NCI-H2196 (cell line): Measurements from ENCODE around the gene TTLL9.

Experiments used
- DNase-seq: peaks from one replicate; lab custom pipeline; 2025; ENCODE audit not compliant: unreplicated experiment; lab: John Stamatoyannopoulos, UW

TTLL9 gene

GRCh38 chr20:31877684-31878083 is 7.2 kb downstream of the TTLL9 start:
- no peak for DNase-seq

- peak; percentile 96 for DNase-seq
Measured at GRCh38 chr20:31879143-31879987, 8.9 kb downstream of the TTLL9 start.

- DNase-seq = no peak
Measured at GRCh38 chr20:31881945-31882344, 11.5 kb downstream of the TTLL9 start.

- DNase-seq = no peak
Measured at GRCh38 chr20:31883829-31884228, 13.4 kb downstream of the TTLL9 start.

GRCh38 chr20:31890646-31891045 is 20.2 kb downstream of the TTLL9 start:
- DNase-seq = no peak

GRCh38 chr20:31894980-31895675 is 24.7 kb downstream of the TTLL9 start:
- peak; percentile 31 for DNase-seq

- DNase-seq = no peak
Measured at GRCh38 chr20:31896049-31896448, 25.6 kb downstream of the TTLL9 start.

- no peak for DNase-seq
Measured at GRCh38 chr20:31897541-31897940, 27.1 kb downstream of the TTLL9 start.

GRCh38 chr20:31901615-31902014 is 31.2 kb downstream of the TTLL9 start:
- no peak for DNase-seq

- no peak for DNase-seq
Measured at GRCh38 chr20:31903627-31904386, 33.4 kb downstream of the TTLL9 start.

GRCh38 chr20:31906001-31906400 is 35.6 kb downstream of the TTLL9 start:
- no peak for DNase-seq

- DNase-seq = no peak
Measured at GRCh38 chr20:31907046-31907445, 36.6 kb downstream of the TTLL9 start.

GRCh38 chr20:31908016-31908415 is 37.6 kb downstream of the TTLL9 start:
- DNase-seq = no peak

- DNase-seq = no peak
Measured at GRCh38 chr20:31908424-31908823, 38.0 kb downstream of the TTLL9 start.

GRCh38 chr20:31909253-31910070 is 39.0 kb downstream of the TTLL9 start:
- no peak for DNase-seq

GRCh38 chr20:31910071-31910803 is 39.8 kb downstream of the TTLL9 start:
- DNase-seq = no peak

GRCh38 chr20:31913431-31914157 is 43.2 kb downstream of the TTLL9 start:
- DNase-seq = no peak

GRCh38 chr20:31914170-31914569 is 43.7 kb downstream of the TTLL9 start:
- DNase-seq = no peak

GRCh38 chr20:31915491-31916280 is 45.3 kb downstream of the TTLL9 start:
- DNase-seq = no peak
